ENCODE measurements around the gene ACOXL.

The ACOXL gene

DNA sequence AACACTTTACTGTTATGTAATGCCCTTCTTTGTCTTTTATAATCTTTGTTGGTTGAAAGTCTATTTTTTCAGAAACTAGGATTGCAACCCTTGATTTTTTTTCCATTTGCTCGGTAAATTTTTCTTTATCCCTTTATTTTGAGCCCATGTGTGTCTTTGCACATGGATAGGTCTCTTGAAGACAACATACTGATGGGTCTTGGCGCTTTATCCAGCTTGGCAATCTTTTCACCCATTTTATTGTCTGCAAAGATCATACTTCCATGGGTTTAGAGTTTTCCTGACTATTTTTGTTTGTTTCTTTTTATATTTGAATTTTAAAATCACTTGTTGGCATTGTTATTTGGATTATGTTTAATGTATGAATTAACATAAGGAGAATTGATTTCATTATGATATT, 27.0 kb downstream of the ACOXL start:
- H3K4me2 ChIP-seq (ENCODE audit: low read length): no peak overlapping the region
- no peak overlapping the region for H3K4me3 ChIP-seq (ENCODE audit: low read length)
- H3F3A ChIP-seq (ENCODE audit: control insufficient read depth, insufficient read depth): no peaks in the 10 kb centered on the region
- H3K79me2 ChIP-seq (ENCODE audit: control insufficient read depth, low read length): no peaks in the 10 kb centered on the region
- no peaks in the 10 kb centered on the region for H3K4me1 ChIP-seq (ENCODE audit: control insufficient read depth, low read length)
- no peak overlapping the region for H3K27ac ChIP-seq (ENCODE audit: low read depth, low read length)
- H3K27me3 ChIP-seq (ENCODE audit: control insufficient read depth, low read length): peaks cover 6% of the 10 kb centered on the region; the same call in 1 of the 2 replicates
- no peaks in the 10 kb centered on the region for H3K9me2 ChIP-seq (replicated peaks; ENCODE audit: control insufficient read depth, low read length)
- H3K36me3 ChIP-seq (ENCODE audit: control insufficient read depth, low read length): no peaks in the 10 kb centered on the region
- peaks cover 6% of the 10 kb centered on the region; the same call in 1 of the 2 replicates for H3K9me3 ChIP-seq (ENCODE audit: control insufficient read depth, insufficient read depth, low read length)
- TF ChIP-seq EZH2phosphoT487 (IDR thresholded peaks at IDR 0.05; ENCODE audit: borderline replicate concordance, low read length): no peak
- TF ChIP-seq, protein P1, sequence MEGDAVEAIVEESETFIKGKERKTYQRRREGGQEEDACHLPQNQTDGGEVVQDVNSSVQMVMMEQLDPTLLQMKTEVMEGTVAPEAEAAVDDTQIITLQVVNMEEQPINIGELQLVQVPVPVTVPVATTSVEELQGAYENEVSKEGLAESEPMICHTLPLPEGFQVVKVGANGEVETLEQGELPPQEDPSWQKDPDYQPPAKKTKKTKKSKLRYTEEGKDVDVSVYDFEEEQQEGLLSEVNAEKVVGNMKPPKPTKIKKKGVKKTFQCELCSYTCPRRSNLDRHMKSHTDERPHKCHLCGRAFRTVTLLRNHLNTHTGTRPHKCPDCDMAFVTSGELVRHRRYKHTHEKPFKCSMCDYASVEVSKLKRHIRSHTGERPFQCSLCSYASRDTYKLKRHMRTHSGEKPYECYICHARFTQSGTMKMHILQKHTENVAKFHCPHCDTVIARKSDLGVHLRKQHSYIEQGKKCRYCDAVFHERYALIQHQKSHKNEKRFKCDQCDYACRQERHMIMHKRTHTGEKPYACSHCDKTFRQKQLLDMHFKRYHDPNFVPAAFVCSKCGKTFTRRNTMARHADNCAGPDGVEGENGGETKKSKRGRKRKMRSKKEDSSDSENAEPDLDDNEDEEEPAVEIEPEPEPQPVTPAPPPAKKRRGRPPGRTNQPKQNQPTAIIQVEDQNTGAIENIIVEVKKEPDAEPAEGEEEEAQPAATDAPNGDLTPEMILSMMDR (IDR thresholded peaks at IDR 0.05; ENCODE audit: low read depth, low read length, poor library complexity, severe bottlenecking): no peak
- H4K20me1 ChIP-seq (ENCODE audit: control insufficient read depth, insufficient read depth, low read depth, low read length): no peaks in the 10 kb centered on the region

- H3K27ac ChIP-seq (ENCODE audit: low read depth, low read length): no peak overlapping the region
- H3F3A ChIP-seq (ENCODE audit: control insufficient read depth, insufficient read depth): no peaks in the 10 kb centered on the region
- H3K4me2 ChIP-seq (ENCODE audit: low read length): no peak overlapping the region
- H3K4me1 ChIP-seq (ENCODE audit: control insufficient read depth, low read length): no peaks in the 10 kb centered on the region
- TF ChIP-seq EZH2phosphoT487 (IDR thresholded peaks at IDR 0.05; ENCODE audit: borderline replicate concordance, low read length): no peak
- TF ChIP-seq, protein P1 (IDR thresholded peaks at IDR 0.05; ENCODE audit: low read depth, low read length, poor library complexity, severe bottlenecking): no peak
- peaks cover 6% of the 10 kb centered on the region; the same call in 1 of the 2 replicates for H3K9me3 ChIP-seq (ENCODE audit: control insufficient read depth, insufficient read depth, low read length)
- no peak overlapping the region for H3K4me3 ChIP-seq (ENCODE audit: low read length)
- no peaks in the 10 kb centered on the region for H3K79me2 ChIP-seq (ENCODE audit: control insufficient read depth, low read length)
- H3K27me3 ChIP-seq (ENCODE audit: control insufficient read depth, low read length): no peaks in the 10 kb centered on the region
- H3K9me2 ChIP-seq (replicated peaks; ENCODE audit: control insufficient read depth, low read length): no peaks in the 10 kb centered on the region
- no peaks in the 10 kb centered on the region for H4K20me1 ChIP-seq (ENCODE audit: control insufficient read depth, insufficient read depth, low read depth, low read length)
- no peaks in the 10 kb centered on the region for H3K36me3 ChIP-seq (ENCODE audit: control insufficient read depth, low read length)
These were observed 32.6 kb downstream of the ACOXL start for GRCh38 chr2:110764931-110765330.

DNA sequence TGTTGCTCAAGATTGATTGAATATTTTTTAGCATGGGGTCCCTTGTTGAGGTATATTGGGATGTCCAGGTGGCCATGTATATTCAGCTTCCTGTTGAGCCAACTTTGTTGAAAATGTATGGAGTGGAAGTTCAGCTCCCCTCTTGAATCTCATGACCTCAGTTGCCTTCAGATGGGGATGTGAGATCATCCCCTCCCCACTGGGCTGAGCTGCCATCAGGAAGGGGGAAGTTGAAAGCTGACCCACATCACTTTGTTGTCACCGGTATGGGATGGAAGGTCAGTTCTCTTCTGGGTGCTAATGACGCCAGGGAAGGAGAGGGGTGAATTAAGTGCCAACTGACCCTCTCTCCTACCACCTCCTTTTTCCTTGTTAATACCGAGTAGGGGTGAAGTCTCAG, 33.9 kb downstream of the ACOXL start:
- Histone ChIP-seq H3K79me2 (ENCODE audit: control insufficient read depth, low read length) (no peaks in the 10 kb centered on the region), H3K4me1 (ENCODE audit: control insufficient read depth, low read length) (no peaks in the 10 kb centered on the region), H3K9me3 (ENCODE audit: control insufficient read depth, insufficient read depth, low read length) (0 out of 2 replicates have a peak, but pooled peaks cover 2% of the 10 kb centered on the region), H3K27ac (ENCODE audit: low read depth, low read length) (no peak overlapping the region), H3K36me3 (ENCODE audit: control insufficient read depth, low read length) (no peaks in the 10 kb centered on the region), H3K4me3 (ENCODE audit: low read length) (no peak overlapping the region), H3K4me2 (ENCODE audit: low read length) (no peak overlapping the region), H3F3A (ENCODE audit: control insufficient read depth, insufficient read depth) (no peaks in the 10 kb centered on the region), H4K20me1 (ENCODE audit: control insufficient read depth, insufficient read depth, low read depth, low read length) (no peaks in the 10 kb centered on the region), H3K9me2 (replicated peaks; ENCODE audit: control insufficient read depth, low read length) (no peaks in the 10 kb centered on the region), H3K27me3 (ENCODE audit: control insufficient read depth, low read length) (no peaks in the 10 kb centered on the region)
- TF ChIP-seq EZH2phosphoT487 (IDR thresholded peaks at IDR 0.05; ENCODE audit: borderline replicate concordance, low read length): no peak
- TF ChIP-seq, protein P1 (IDR thresholded peaks at IDR 0.05; ENCODE audit: low read depth, low read length, poor library complexity, severe bottlenecking): no peak
